ENCODE data around the gene HNF4A. TPM values are rescaled to one million over a fixed set of nuclear protein-coding genes. Genes with fewer than 3 reads are reported as not detected.

Gene HNF4A
- total and polyA plus RNA-seq, 2 of the 13 experiments (the other 11 are each of a cell fraction or from before 2014, with no cell fraction given), result 80.9 to 169 TPM

DNA sequence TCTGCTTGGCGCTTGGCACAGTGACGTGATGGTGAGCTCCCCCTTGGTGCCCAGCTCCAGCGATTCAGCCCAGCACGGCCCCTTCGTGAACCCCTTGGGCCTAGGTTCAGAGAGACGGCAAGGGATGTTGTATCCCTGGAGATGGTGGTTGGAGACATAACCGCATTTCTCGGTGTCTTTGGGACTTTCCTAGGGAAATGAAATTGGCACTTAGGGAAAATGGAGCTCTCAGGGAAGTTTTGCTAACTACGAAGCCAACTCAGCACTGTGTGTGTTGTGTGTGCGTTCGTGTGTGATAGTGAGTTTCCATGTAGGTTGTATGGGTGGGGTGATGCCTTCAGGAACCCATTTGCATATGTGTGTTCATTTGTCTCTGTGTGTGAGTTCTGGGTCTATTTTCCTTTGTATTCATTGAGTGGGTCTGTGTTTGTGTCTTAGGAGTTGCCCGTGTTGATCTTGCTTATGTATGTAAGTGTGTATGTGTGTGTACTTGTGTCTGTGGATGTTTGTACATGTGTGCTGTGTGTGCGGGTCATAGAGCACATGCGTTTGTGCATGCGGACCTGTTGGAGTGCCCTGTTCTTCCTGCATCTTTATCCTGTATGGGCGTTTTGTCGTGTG lies 46.4 kb downstream of the HNF4A start (continued):
- no peak for TF ChIP-seq NCOR1 (IDR thresholded peaks at IDR 0.05; ENCODE audit: borderline replicate concordance, low read length)
- peak; percentile 87 for TF ChIP-seq ZFP90 (CRISPR knock-in tag; IDR thresholded peaks at IDR 0.05; ENCODE audit: borderline replicate concordance)
- TF ChIP-seq TBL1XR1 (IDR thresholded peaks at IDR 0.05; ENCODE audit: borderline replicate concordance, low read length, partially characterized antibody), result no peak
- TF ChIP-seq, protein P1, sequence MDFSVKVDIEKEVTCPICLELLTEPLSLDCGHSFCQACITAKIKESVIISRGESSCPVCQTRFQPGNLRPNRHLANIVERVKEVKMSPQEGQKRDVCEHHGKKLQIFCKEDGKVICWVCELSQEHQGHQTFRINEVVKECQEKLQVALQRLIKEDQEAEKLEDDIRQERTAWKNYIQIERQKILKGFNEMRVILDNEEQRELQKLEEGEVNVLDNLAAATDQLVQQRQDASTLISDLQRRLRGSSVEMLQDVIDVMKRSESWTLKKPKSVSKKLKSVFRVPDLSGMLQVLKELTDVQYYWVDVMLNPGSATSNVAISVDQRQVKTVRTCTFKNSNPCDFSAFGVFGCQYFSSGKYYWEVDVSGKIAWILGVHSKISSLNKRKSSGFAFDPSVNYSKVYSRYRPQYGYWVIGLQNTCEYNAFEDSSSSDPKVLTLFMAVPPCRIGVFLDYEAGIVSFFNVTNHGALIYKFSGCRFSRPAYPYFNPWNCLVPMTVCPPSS (IDR thresholded peaks at IDR 0.05), result no peak
- no peak for TF ChIP-seq ELF3 (CRISPR knock-in tag; IDR thresholded peaks at IDR 0.05)
- TF ChIP-seq, protein P2, sequence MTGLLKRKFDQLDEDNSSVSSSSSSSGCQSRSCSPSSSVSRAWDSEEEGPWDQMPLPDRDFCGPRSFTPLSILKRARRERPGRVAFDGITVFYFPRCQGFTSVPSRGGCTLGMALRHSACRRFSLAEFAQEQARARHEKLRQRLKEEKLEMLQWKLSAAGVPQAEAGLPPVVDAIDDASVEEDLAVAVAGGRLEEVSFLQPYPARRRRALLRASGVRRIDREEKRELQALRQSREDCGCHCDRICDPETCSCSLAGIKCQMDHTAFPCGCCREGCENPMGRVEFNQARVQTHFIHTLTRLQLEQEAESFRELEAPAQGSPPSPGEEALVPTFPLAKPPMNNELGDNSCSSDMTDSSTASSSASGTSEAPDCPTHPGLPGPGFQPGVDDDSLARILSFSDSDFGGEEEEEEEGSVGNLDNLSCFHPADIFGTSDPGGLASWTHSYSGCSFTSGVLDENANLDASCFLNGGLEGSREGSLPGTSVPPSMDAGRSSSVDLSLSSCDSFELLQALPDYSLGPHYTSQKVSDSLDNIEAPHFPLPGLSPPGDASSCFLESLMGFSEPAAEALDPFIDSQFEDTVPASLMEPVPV (CRISPR knock-in tag; IDR thresholded peaks at IDR 0.05), result no peak
- TF ChIP-seq CENPT (CRISPR knock-in tag; IDR thresholded peaks at IDR 0.05; ENCODE audit: low read depth), result no peak
- no peak for TF ChIP-seq MTF1 (CRISPR knock-in tag; IDR thresholded peaks at IDR 0.05)
- TF ChIP-seq NAIF1 (CRISPR knock-in tag; IDR thresholded peaks at IDR 0.05; ENCODE audit: borderline replicate concordance), result no peak
- no peak for TF ChIP-seq KAT2B (IDR thresholded peaks at IDR 0.05; ENCODE audit: borderline replicate concordance, low read depth, low read length)
- TF ChIP-seq PAWR (CRISPR knock-in tag; IDR thresholded peaks at IDR 0.05; ENCODE audit: borderline replicate concordance), result no peak
- TF ChIP-seq, protein P3, sequence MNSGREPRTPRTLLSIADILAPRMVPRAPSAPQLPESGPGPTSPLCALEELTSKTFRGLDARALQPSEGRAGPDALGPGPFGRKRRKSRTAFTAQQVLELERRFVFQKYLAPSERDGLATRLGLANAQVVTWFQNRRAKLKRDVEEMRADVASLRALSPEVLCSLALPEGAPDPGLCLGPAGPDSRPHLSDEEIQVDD (CRISPR knock-in tag; IDR thresholded peaks at IDR 0.05; ENCODE audit: borderline replicate concordance), result no peak; the same call in 1 of the 2 replicates
- no peak for TF ChIP-seq HES4 (CRISPR knock-in tag; IDR thresholded peaks at IDR 0.05; ENCODE audit: borderline replicate concordance)
- TF ChIP-seq TP53 (CRISPR knock-in tag; conservative IDR thresholded peaks at IDR 0.05), result no peak
- no peak for TF ChIP-seq DPF2 (CRISPR knock-in tag; IDR thresholded peaks at IDR 0.05; ENCODE audit: borderline replicate concordance, low read depth)
- TF ChIP-seq, protein P4, sequence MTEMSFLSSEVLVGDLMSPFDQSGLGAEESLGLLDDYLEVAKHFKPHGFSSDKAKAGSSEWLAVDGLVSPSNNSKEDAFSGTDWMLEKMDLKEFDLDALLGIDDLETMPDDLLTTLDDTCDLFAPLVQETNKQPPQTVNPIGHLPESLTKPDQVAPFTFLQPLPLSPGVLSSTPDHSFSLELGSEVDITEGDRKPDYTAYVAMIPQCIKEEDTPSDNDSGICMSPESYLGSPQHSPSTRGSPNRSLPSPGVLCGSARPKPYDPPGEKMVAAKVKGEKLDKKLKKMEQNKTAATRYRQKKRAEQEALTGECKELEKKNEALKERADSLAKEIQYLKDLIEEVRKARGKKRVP (CRISPR knock-in tag; IDR thresholded peaks at IDR 0.05), result no peak; a peak in 1 of 4 replicates
- TF ChIP-seq, protein P5, sequence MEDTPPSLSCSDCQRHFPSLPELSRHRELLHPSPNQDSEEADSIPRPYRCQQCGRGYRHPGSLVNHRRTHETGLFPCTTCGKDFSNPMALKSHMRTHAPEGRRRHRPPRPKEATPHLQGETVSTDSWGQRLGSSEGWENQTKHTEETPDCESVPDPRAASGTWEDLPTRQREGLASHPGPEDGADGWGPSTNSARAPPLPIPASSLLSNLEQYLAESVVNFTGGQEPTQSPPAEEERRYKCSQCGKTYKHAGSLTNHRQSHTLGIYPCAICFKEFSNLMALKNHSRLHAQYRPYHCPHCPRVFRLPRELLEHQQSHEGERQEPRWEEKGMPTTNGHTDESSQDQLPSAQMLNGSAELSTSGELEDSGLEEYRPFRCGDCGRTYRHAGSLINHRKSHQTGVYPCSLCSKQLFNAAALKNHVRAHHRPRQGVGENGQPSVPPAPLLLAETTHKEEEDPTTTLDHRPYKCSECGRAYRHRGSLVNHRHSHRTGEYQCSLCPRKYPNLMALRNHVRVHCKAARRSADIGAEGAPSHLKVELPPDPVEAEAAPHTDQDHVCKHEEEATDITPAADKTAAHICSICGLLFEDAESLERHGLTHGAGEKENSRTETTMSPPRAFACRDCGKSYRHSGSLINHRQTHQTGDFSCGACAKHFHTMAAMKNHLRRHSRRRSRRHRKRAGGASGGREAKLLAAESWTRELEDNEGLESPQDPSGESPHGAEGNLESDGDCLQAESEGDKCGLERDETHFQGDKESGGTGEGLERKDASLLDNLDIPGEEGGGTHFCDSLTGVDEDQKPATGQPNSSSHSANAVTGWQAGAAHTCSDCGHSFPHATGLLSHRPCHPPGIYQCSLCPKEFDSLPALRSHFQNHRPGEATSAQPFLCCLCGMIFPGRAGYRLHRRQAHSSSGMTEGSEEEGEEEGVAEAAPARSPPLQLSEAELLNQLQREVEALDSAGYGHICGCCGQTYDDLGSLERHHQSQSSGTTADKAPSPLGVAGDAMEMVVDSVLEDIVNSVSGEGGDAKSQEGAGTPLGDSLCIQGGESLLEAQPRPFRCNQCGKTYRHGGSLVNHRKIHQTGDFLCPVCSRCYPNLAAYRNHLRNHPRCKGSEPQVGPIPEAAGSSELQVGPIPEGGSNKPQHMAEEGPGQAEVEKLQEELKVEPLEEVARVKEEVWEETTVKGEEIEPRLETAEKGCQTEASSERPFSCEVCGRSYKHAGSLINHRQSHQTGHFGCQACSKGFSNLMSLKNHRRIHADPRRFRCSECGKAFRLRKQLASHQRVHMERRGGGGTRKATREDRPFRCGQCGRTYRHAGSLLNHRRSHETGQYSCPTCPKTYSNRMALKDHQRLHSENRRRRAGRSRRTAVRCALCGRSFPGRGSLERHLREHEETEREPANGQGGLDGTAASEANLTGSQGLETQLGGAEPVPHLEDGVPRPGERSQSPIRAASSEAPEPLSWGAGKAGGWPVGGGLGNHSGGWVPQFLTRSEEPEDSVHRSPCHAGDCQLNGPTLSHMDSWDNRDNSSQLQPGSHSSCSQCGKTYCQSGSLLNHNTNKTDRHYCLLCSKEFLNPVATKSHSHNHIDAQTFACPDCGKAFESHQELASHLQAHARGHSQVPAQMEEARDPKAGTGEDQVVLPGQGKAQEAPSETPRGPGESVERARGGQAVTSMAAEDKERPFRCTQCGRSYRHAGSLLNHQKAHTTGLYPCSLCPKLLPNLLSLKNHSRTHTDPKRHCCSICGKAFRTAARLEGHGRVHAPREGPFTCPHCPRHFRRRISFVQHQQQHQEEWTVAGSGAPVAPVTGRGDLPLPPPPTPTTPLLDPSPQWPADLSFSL (CRISPR knock-in tag; IDR thresholded peaks at IDR 0.05), result peak; percentile 85
- no peak for TF ChIP-seq ZNF24 (IDR thresholded peaks at IDR 0.05)
- TF ChIP-seq ZNF460 (CRISPR knock-in tag; IDR thresholded peaks at IDR 0.05; ENCODE audit: borderline replicate concordance), result no peak
